ENCODE results near the gene FNDC11. TPM values are rescaled to one million over a fixed set of nuclear protein-coding genes. Genes with fewer than 3 reads are reported as not detected.
"Not testable (repeated sequence)": the region's sequence is repeated elsewhere in the genome, so short reads cannot be mapped to it uniquely, and the experiment has no call there.

Gene FNDC11
- total RNA-seq, 1 experiment from 2014 or later, result 0.48 TPM

DNA sequence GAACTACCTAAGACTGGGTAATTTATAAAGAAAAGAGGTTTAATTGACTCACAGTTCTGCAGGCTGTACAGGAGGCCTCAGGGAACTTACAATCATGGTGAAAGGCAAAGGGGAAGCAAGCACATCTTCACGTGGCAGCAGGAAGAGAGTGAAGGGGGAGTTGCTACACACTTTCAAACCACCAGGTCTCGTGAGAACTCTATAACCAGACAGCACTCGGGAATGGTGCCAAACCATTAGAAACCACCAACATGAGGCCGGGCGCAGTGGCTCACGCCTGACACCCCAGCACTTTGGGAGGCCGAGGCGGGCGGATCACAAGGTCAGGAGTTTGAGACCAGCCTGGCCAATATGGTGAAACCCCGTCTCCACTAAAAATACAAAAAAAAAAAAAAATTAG is 39.4 kb upstream of the FNDC11 start:
- not testable (repeated sequence) for H3K4me1 ChIP-seq (ENCODE audit: low read length); H3K27ac ChIP-seq (ENCODE audit: low read length); H2AFZ ChIP-seq (ENCODE audit: low read length); H3K4me3 ChIP-seq (ENCODE audit: low read length); H3K9ac ChIP-seq (ENCODE audit: low read length); H3K9me3 ChIP-seq (ENCODE audit: low read length); H3K4me2 ChIP-seq (ENCODE audit: low read depth, low read length, poor library complexity, severe bottlenecking); H3K79me2 ChIP-seq (ENCODE audit: low read length); H3K27me3 ChIP-seq (ENCODE audit: low read length); H3K36me3 ChIP-seq (ENCODE audit: insufficient read depth, low read length); H4K20me1 ChIP-seq (ENCODE audit: insufficient read depth, low read depth, low read length); DNase-seq; H3K9me2 ChIP-seq (replicated peaks; ENCODE audit: insufficient read depth, low read length)

- no peak for DNase-seq
- no peak overlapping the region for H2AFZ ChIP-seq (ENCODE audit: low read length)
- H3K9me3 ChIP-seq (ENCODE audit: low read length), result no peaks in the 10 kb centered on the region
- H3K4me1 ChIP-seq (ENCODE audit: low read length), result peaks cover 13% of the 10 kb centered on the region
- H3K27ac ChIP-seq (ENCODE audit: low read length), result no peak overlapping the region
- H3K36me3 ChIP-seq (ENCODE audit: insufficient read depth, low read length), result no peaks in the 10 kb centered on the region
- H3K9ac ChIP-seq (ENCODE audit: low read length), result no peak overlapping the region
- H3K4me2 ChIP-seq (ENCODE audit: low read depth, low read length, poor library complexity, severe bottlenecking), result no peak overlapping the region
- no peaks in the 10 kb centered on the region for H3K79me2 ChIP-seq (ENCODE audit: low read length)
- no peaks in the 10 kb centered on the region for H3K27me3 ChIP-seq (ENCODE audit: low read length)
- no peaks in the 10 kb centered on the region for H3K9me2 ChIP-seq (replicated peaks; ENCODE audit: insufficient read depth, low read length)
- H4K20me1 ChIP-seq (ENCODE audit: insufficient read depth, low read depth, low read length), result no peaks in the 10 kb centered on the region
- no peak overlapping the region for H3K4me3 ChIP-seq (ENCODE audit: low read length)
These were observed 36.3 kb upstream of the FNDC11 start for GRCh38 chr20:63517376-63518309.

DNA sequence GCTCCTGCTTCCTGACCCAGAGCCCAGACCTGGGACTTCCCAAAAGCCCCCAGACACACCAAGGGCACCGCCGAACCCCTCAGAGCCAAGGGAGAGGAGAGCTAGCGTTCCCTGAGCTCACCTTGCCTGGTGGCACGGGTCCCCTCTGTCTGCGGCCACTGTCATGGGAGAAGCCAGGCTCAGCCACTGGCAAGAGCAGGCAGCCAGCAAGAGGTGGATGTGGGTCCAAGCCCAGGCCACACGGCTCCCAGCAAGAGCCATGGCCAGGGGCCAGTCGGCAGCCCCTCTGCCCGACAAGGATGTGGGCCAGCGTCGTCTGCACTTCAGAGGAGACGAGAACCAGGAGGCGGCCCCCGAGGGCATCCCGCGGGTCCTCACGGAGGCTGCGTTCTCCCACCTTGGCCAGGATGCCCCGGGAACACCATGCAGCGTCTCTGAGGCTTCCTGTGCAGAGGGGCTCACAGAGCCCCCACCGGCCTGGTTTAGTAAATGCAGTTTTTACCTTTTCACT is 35.6 kb upstream of the FNDC11 start:
- Histone ChIP-seq H4K20me1 (ENCODE audit: insufficient read depth, low read depth, low read length) (no peaks in the 10 kb centered on the region), H3K9me2 (replicated peaks; ENCODE audit: insufficient read depth, low read length) (no peaks in the 10 kb centered on the region), H3K27ac (ENCODE audit: low read length) (no peak overlapping the region), H2AFZ (ENCODE audit: low read length) (no peak overlapping the region), H3K4me3 (ENCODE audit: low read length) (no peak overlapping the region), H3K4me2 (ENCODE audit: low read depth, low read length, poor library complexity, severe bottlenecking) (no peak overlapping the region), H3K36me3 (ENCODE audit: insufficient read depth, low read length) (no peaks in the 10 kb centered on the region; the same call in 1 of the 2 replicates), H3K9ac (ENCODE audit: low read length) (no peak overlapping the region), H3K79me2 (ENCODE audit: low read length) (no peaks in the 10 kb centered on the region), H3K4me1 (ENCODE audit: low read length) (peaks cover 13% of the 10 kb centered on the region), H3K9me3 (ENCODE audit: low read length) (no peaks in the 10 kb centered on the region), H3K27me3 (ENCODE audit: low read length) (no peaks in the 10 kb centered on the region)
- DNase-seq, result no peak

DNA sequence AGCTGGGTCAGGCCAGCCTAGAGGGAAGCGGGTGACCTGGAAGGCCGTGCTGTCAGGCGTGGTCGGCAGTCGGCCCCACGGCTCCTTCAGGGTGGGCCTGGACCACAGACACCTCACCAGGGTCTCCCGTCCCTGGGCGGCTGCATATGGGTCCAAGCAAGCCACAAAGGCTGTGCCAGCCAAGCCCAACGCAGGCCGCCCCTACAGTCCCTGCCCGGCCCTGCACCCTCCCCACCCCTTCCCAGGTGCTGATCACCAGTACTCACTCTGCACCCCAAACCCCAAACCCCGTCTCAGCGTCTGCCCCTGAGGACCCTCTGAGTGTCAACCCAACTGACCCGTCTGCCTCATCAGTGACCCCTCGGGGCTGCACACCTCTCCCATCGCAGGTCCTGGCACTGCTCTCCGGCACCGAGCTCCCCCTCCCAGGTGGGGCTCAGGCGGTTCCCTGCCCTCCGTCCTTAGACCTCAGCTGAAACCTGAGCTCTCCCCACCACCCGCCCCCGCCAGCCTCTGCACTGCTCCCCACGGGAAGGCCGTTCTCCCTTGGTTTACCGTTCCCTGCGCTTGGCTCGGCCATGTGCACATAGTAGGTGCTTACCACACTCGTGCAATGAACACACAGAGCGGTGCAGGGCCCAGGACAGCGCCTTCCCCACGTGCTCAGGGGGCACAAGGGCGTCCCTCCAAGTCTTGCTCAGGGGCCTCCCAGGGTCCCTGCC is 34.9 kb upstream of the FNDC11 start:
- Histone ChIP-seq H4K20me1 (ENCODE audit: insufficient read depth, low read depth, low read length) (no peaks in the 10 kb centered on the region), H3K36me3 (ENCODE audit: insufficient read depth, low read length) (no peaks in the 10 kb centered on the region; the same call in 1 of the 2 replicates), H3K9me2 (replicated peaks; ENCODE audit: insufficient read depth, low read length) (no peaks in the 10 kb centered on the region), H3K9me3 (ENCODE audit: low read length) (no peaks in the 10 kb centered on the region), H3K4me1 (ENCODE audit: low read length) (peaks cover 13% of the 10 kb centered on the region), H3K79me2 (ENCODE audit: low read length) (no peaks in the 10 kb centered on the region), H3K4me2 (ENCODE audit: low read depth, low read length, poor library complexity, severe bottlenecking) (no peak overlapping the region), H3K9ac (ENCODE audit: low read length) (no peak overlapping the region), H3K27me3 (ENCODE audit: low read length) (no peaks in the 10 kb centered on the region), H3K27ac (ENCODE audit: low read length) (no peak overlapping the region), H2AFZ (ENCODE audit: low read length) (no peak overlapping the region), H3K4me3 (ENCODE audit: low read length) (no peak overlapping the region)
- no peak for DNase-seq

DNA sequence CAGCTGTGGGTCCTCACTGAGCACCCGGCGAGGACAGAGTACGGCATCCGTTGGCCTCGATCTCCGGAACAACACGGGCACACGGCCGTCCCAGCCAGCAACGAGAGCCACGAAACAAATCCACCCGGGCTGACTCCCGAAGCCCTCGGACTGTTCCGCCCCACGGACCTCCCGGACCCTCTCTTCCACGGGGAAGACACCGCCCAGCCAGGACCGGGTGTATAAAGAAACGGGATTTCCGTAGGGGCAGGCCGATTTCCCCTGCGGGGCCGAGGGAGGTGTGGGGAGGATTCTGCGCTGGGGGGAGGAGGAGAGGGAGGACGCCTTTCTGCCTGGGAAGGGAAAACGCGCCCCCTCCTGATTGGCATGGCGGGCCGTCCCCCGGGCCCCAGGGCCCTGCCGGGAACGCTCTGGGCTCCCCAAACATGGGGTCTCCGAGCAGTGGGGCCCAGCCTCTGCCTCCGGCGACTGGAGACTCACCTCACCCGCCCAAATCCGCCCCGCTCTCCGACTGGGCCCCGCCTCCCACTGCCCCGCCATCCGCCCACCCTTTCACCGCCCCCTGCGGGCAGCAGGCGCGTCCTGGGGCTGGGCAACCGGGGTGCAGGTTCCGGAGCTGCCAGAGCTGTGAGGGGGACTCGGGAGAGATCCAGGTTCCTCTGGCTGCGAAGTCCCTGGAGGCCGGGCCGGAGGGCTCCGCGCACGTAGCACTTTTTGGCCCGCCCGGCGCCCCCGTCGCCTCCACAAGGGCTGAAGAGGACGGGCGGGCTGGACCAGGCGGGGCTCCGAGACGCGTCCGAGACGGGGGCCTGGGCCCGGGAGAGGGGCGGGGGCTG is 34.1 kb upstream of the FNDC11 start:
- Histone ChIP-seq H4K20me1 (ENCODE audit: insufficient read depth, low read depth, low read length) (no peaks in the 10 kb centered on the region), H2AFZ (ENCODE audit: low read length) (peak overlapping the region; percentile 86; the same call in 1 of the 2 replicates), H3K36me3 (ENCODE audit: insufficient read depth, low read length) (no peaks in the 10 kb centered on the region; the same call in 1 of the 2 replicates), H3K27ac (ENCODE audit: low read length) (no peak overlapping the region), H3K9ac (ENCODE audit: low read length) (peak overlapping the region; percentile 60), H3K4me2 (ENCODE audit: low read depth, low read length, poor library complexity, severe bottlenecking) (peak overlapping the region; percentile 92), H3K4me3 (ENCODE audit: low read length) (peak overlapping the region; percentile 71), H3K27me3 (ENCODE audit: low read length) (no peaks in the 10 kb centered on the region), H3K9me3 (ENCODE audit: low read length) (no peaks in the 10 kb centered on the region), H3K79me2 (ENCODE audit: low read length) (no peaks in the 10 kb centered on the region), H3K9me2 (replicated peaks; ENCODE audit: insufficient read depth, low read length) (no peaks in the 10 kb centered on the region), H3K4me1 (ENCODE audit: low read length) (peaks cover 13% of the 10 kb centered on the region)
- DNase-seq, result peak; percentile 72

DNA sequence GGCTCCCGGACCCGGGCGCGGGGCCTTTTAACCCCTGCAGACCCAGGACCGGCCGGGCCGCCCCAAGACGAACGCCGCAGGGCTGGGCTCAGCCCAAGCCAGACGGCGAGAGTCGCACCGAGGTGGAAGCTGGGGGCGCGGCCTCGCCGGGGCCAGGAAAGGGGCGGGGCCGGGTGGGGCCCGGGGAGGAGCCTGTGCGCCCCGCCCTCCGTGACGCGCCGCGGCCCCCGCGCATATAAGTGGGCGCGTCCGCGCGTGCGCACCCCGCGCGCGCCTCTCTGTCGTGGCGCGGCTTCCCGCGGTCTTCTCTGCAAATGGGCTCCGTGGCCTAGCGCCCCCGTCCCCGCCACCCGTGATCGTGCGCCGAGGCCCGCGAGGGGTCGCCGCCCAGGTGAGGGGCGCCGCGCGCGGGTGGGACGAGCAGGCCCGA is 33.4 kb upstream of the FNDC11 start, which contains the start of gene PPDPF:
PPDPF (plus strand) TSS at position 262 of the 430 bp plus-strand sequence. CDS start 544 bp downstream, outside the sequence.
- Histone ChIP-seq H3K4me2 (ENCODE audit: low read depth, low read length, poor library complexity, severe bottlenecking) (peak within 1 kb of the TSS; percentile 92), H3K4me3 (ENCODE audit: low read length) (peak within 1 kb of the TSS; percentile 71), H2AFZ (ENCODE audit: low read length) (peak within 1 kb of the TSS; percentile 86; the same call in 1 of the 2 replicates), H3K9ac (ENCODE audit: low read length) (peak within 1 kb of the TSS; percentile 63), H3K27me3 (ENCODE audit: low read length) (no peaks in the 10 kb centered on the region), H4K20me1 (ENCODE audit: insufficient read depth, low read depth, low read length) (no peaks in the 10 kb centered on the region), H3K9me2 (replicated peaks; ENCODE audit: insufficient read depth, low read length) (no peaks in the 10 kb centered on the region), H3K36me3 (ENCODE audit: insufficient read depth, low read length) (no peaks in the 10 kb centered on the region; the same call in 1 of the 2 replicates), H3K27ac (ENCODE audit: low read length) (no peak within 1 kb of the TSS), H3K9me3 (ENCODE audit: low read length) (no peaks in the 10 kb centered on the region), H3K4me1 (ENCODE audit: low read length) (peaks cover 13% of the 10 kb centered on the region), H3K79me2 (ENCODE audit: low read length) (no peaks in the 10 kb centered on the region)
- DNase-seq, result peak; percentile 92

- peaks cover 13% of the 10 kb centered on the region for H3K4me1 ChIP-seq (ENCODE audit: low read length)
- H3K9me2 ChIP-seq (replicated peaks; ENCODE audit: insufficient read depth, low read length), result no peaks in the 10 kb centered on the region
- H3K9me3 ChIP-seq (ENCODE audit: low read length), result no peaks in the 10 kb centered on the region
- H3K27me3 ChIP-seq (ENCODE audit: low read length), result no peaks in the 10 kb centered on the region
- no peak overlapping the region for H2AFZ ChIP-seq (ENCODE audit: low read length)
- H4K20me1 ChIP-seq (ENCODE audit: insufficient read depth, low read depth, low read length), result no peaks in the 10 kb centered on the region
- peak overlapping the region; percentile 71; the same call in 1 of the 2 replicates for H3K4me3 ChIP-seq (ENCODE audit: low read length)
- peak overlapping the region; percentile 63 for H3K9ac ChIP-seq (ENCODE audit: low read length)
- H3K79me2 ChIP-seq (ENCODE audit: low read length), result no peaks in the 10 kb centered on the region
- peak; percentile 59 for DNase-seq
- H3K27ac ChIP-seq (ENCODE audit: low read length), result no peak overlapping the region
- no peaks in the 10 kb centered on the region; the same call in 1 of the 2 replicates for H3K36me3 ChIP-seq (ENCODE audit: insufficient read depth, low read length)
- H3K4me2 ChIP-seq (ENCODE audit: low read depth, low read length, poor library complexity, severe bottlenecking), result peak overlapping the region; percentile 92
These were observed 32.9 kb upstream of the FNDC11 start for GRCh38 chr20:63520934-63521601.

Measured in Karpas-422 (cell line).